LNCAP (cell line): Measurements from ENCODE around the gene KRT13.

Experiments
- CTCF ChIP-seq: fragments of 450-650 bp; IDR thresholded peaks from 2 replicates; pipeline ENCODE4 v1.5.1; 2017; ENCODE audit warnings: mild to moderate bottlenecking

KRT13 gene

GRCh38 chr17:41540921-41541625 lies 35.7 kb upstream of the KRT13 start:
- no peak for TF ChIP-seq CTCF

- no peak for TF ChIP-seq CTCF
Observed at GRCh38 chr17:41539979-41540701, 34.7 kb upstream of the KRT13 start.

- no peak for TF ChIP-seq CTCF
Observed at GRCh38 chr17:41539071-41539492, 33.7 kb upstream of the KRT13 start.

DNA sequence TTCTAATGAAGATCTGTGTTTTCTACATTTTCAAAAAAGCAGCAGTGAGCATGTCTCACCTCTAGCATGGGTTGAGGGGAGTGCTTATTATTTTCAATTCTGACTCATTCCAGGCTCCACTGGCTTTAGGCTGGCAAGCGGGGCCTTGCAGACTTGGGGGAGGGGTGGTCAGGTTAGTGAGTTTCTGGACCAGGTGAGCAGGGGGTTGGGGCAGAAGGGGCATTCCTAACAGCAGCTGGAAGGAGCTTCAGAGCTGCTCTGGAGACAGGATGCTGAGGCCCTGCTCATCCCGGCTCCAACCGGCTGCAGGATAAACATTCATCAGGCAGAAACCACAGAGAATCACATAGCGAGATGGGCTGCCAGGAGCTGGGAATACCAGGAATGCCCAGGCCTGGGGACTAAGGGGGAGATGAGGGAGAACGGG lies 33.2 kb upstream of the KRT13 start:
- no peak for TF ChIP-seq CTCF

DNA sequence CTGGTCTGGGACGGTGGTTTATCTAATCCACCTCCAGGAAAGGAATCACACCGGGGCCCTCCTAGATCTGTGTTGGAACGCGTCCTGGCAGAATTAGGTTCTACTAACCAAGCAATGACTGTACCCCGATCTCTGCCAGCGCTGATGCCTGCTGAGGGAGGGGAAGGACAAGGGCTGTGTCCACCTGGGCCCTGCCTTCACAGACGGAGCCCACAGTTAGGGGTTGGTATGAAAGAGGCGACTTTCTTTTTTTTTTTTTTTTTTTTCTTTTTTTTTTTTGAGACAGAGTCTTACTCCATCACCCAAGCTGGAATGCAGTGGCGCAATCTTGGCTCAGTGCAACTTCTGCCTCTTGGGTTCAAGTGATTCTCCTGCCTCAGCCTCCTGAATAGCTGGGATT lies 32.6 kb upstream of the KRT13 start:
- no peak for TF ChIP-seq CTCF

GRCh38 chr17:41537614-41537954 lies 32.2 kb upstream of the KRT13 start:
- no peak for TF ChIP-seq CTCF

DNA sequence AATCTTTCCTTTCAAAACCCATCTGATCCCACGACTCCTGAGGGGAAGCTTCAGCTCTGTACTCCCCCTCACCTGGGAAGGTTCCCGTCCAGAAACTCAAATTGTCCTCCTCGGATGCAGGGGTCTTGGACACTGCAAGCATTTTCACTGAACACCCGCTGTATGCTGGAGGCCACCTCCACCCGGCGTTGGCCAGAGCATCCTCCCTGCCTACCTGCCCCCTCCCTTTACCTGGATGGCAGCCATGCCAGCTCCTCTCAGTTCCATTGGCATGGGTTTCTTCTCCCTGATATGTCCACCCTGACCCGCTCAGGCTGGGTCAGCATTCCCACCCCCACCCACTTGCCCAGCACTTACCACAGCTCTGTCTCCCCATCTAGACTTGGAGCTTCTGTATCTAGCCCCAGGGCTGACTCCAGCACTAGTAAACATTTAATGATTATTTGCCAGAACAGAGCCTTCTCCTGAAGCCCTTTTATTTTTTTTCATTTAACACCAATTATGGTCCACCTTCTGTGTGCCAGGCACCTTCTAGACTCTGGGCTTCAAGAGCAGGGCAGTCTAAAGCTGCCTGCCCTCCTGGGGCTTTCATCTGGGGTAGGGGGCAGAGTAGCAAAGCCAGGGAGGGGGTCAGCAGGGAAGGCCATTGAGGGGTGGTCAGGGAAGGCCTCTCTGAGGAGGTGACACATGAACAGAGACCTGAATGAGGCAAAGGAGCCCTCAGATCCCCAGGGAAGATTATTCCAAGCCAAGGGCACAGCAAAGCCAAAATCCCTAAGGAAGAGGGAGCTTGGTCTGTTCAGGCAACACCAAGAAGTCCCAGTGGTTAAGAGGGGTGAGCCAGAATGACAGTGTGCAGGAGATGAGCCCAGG lies 31.6 kb upstream of the KRT13 start:
- TF ChIP-seq CTCF: no peak
